IMR-90 (cell line): ENCODE data around the gene CTNND2.

ENCODE experiments used
- BHLHE40 ChIP-seq: fragments of 150-350 bp; IDR thresholded peaks from 2 replicates; pipeline ENCODE4 v1.6.1; 2016; ENCODE audit warnings: mild to moderate bottlenecking, low read depth, low read length
- CEBPB ChIP-seq: IDR thresholded peaks from 2 replicates; pipeline ENCODE4 v1.6.1; 2012; ENCODE audit warnings: low read depth, low read length, improper control_type of control experiment
- CHD1 ChIP-seq: IDR thresholded peaks from 2 replicates; pipeline ENCODE4 v1.6.1; 2012; ENCODE audit warnings: low read depth, low read length, improper control_type of control experiment
- CTCF ChIP-seq: conservative IDR thresholded peaks from 2 replicates; pipeline ENCODE4 v1.5.1; 2012; ENCODE audit warnings: mild to moderate bottlenecking, low read depth, low read length, improper control_type of control experiment
- FOS ChIP-seq: fragments of 150-350 bp; IDR thresholded peaks from 2 replicates; pipeline ENCODE4 v1.6.1; 2016; ENCODE audit warnings: low read depth, low read length
- MAFK ChIP-seq: IDR thresholded peaks from 2 replicates; pipeline ENCODE4 v1.6.1; 2012; ENCODE audit warnings: low read depth, low read length, improper control_type of control experiment
- MAZ ChIP-seq: IDR thresholded peaks from 2 replicates; pipeline ENCODE4 v1.6.1; 2012; ENCODE audit warnings: low read depth, mild to moderate bottlenecking, low read length, improper control_type of control experiment, moderate library complexity, borderline replicate concordance
- MXI1 ChIP-seq: IDR thresholded peaks from 2 replicates; pipeline ENCODE4 v1.6.1; 2012; ENCODE audit warnings: low read depth, mild to moderate bottlenecking, low read length, moderate library complexity, borderline replicate concordance
- NFE2L2 ChIP-seq: fragments of 150-350 bp; IDR thresholded peaks from 2 replicates; pipeline ENCODE4 v1.6.1; 2016; ENCODE audit warnings: low read depth, mild to moderate bottlenecking, low read length
- POLR2A ChIP-seq: IDR thresholded peaks from 2 replicates; pipeline ENCODE4 v1.6.1; 2012; ENCODE audit warnings: mild to moderate bottlenecking, low read depth, low read length
- RAD21 ChIP-seq: IDR thresholded peaks from 2 replicates; pipeline ENCODE4 v1.6.1; 2012; ENCODE audit warnings: low read length, improper control_type of control experiment
- RFX5 ChIP-seq: IDR thresholded peaks from 2 replicates; pipeline ENCODE4 v1.8.0; 2012; ENCODE audit warnings: low read depth, mild to moderate bottlenecking, low read length, moderate library complexity
- TF ChIP-seq, protein P1 (sequence below): fragments of 150-350 bp; IDR thresholded peaks from 2 replicates; pipeline ENCODE4 v1.6.1; 2017; ENCODE audit warnings: mild to moderate bottlenecking, antibody characterized with exemption, low read length, low read depth

GRCh38 chr5:11010429-11011210 lies 893.6 kb downstream of the CTNND2 start:
- no peak for TF ChIP-seq CTCF
- no peak for TF ChIP-seq POLR2A
- no peak for TF ChIP-seq MXI1
- no peak for TF ChIP-seq RFX5
- TF ChIP-seq RAD21: no peak
- TF ChIP-seq CHD1: no peak
- TF ChIP-seq, protein P1, sequence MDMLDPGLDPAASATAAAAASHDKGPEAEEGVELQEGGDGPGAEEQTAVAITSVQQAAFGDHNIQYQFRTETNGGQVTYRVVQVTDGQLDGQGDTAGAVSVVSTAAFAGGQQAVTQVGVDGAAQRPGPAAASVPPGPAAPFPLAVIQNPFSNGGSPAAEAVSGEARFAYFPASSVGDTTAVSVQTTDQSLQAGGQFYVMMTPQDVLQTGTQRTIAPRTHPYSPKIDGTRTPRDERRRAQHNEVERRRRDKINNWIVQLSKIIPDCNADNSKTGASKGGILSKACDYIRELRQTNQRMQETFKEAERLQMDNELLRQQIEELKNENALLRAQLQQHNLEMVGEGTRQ: no peak
- no peak for TF ChIP-seq CEBPB
- no peak for TF ChIP-seq MAZ
- no peak for TF ChIP-seq BHLHE40
- no peak for TF ChIP-seq MAFK
- no peak for TF ChIP-seq FOS
- TF ChIP-seq NFE2L2: no peak
